Measurements from ENCODE around the gene EIF3D. TPM values are rescaled to one million over a fixed set of nuclear protein-coding genes. Genes with fewer than 3 reads are reported as not detected.

Gene EIF3D
- total RNA-seq, 4 donors from 2014 or later = 247 to 409 (median 332) TPM

DNA sequence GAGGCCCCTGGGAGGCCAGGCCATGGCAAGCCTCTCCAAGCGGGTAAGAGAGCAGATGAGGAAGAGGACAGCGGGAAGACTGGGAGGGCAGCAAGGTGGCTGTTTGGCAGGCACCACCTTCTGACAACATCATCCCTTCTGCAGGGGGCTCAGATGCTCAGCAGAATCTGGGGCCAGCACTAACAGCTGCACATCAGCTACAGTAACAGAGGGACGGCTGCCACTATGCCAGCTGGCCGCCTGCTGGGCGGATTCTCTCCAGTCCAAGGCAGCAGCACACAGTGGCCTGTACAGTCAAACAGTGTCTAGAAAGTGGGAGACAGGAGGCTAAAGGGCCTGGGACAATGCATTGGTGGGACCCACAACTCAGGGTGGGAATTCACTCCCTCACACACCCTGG is 36.9 kb downstream of the EIF3D start:
- Histone ChIP-seq H3K27me3 (no peaks in the 10 kb centered on the region), H3K9me3 (no peaks in the 10 kb centered on the region), H3K4me1 (no peaks in the 10 kb centered on the region), H3K27ac (no peak overlapping the region), H3K36me3 (peaks cover 74% of the 10 kb centered on the region), H3K4me3 (no peak overlapping the region)
- TF ChIP-seq POLR2A (IDR thresholded peaks at IDR 0.05) = no peak
- TF ChIP-seq POLR2AphosphoS5 (IDR thresholded peaks at IDR 0.05) = no peak
- whole genome bisulfite sequencing = 80% methylated on average over 5 of the region's 5 CpGs
- no peak for DNase-seq (ENCODE audit: low spot score in 2 of 2)

DNA sequence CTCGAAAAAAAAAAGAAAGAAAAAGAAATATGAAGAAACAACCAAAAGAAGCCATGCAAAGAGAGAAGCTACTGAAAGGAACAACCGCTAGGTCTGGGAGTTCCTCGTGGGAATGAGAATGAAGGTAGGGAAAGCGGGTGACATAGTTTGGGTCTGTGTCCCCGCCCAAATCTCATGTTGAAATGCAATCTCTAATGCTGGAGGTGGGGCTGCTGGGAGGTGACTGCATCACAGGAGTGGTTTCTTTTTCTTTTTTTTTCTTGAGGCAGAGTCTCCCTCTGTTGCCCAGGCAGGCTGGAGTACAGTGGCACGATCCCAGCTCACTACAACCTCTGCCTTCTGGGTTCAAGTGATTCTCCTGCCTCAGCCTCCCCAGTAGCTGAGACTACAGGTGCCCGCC is 37.8 kb downstream of the EIF3D start:
- no peak overlapping the region for H3K27ac ChIP-seq
- no peak overlapping the region for H3K4me3 ChIP-seq
- no peak for DNase-seq (ENCODE audit: low spot score in 2 of 2)
- WGBS = 88% methylated on average over 7 of the region's 7 CpGs
- H3K27me3 ChIP-seq = no peaks in the 10 kb centered on the region
- H3K9me3 ChIP-seq = no peaks in the 10 kb centered on the region
- H3K36me3 ChIP-seq = peaks cover 67% of the 10 kb centered on the region
- TF ChIP-seq POLR2AphosphoS5 (IDR thresholded peaks at IDR 0.05) = no peak
- TF ChIP-seq POLR2A (IDR thresholded peaks at IDR 0.05) = no peak
- TF ChIP-seq EP300 (IDR thresholded peaks at IDR 0.05) = no peak
- TF ChIP-seq, protein P1, sequence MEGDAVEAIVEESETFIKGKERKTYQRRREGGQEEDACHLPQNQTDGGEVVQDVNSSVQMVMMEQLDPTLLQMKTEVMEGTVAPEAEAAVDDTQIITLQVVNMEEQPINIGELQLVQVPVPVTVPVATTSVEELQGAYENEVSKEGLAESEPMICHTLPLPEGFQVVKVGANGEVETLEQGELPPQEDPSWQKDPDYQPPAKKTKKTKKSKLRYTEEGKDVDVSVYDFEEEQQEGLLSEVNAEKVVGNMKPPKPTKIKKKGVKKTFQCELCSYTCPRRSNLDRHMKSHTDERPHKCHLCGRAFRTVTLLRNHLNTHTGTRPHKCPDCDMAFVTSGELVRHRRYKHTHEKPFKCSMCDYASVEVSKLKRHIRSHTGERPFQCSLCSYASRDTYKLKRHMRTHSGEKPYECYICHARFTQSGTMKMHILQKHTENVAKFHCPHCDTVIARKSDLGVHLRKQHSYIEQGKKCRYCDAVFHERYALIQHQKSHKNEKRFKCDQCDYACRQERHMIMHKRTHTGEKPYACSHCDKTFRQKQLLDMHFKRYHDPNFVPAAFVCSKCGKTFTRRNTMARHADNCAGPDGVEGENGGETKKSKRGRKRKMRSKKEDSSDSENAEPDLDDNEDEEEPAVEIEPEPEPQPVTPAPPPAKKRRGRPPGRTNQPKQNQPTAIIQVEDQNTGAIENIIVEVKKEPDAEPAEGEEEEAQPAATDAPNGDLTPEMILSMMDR (IDR thresholded peaks at IDR 0.05) = no peak
- no peaks in the 10 kb centered on the region for H3K4me1 ChIP-seq

DNA sequence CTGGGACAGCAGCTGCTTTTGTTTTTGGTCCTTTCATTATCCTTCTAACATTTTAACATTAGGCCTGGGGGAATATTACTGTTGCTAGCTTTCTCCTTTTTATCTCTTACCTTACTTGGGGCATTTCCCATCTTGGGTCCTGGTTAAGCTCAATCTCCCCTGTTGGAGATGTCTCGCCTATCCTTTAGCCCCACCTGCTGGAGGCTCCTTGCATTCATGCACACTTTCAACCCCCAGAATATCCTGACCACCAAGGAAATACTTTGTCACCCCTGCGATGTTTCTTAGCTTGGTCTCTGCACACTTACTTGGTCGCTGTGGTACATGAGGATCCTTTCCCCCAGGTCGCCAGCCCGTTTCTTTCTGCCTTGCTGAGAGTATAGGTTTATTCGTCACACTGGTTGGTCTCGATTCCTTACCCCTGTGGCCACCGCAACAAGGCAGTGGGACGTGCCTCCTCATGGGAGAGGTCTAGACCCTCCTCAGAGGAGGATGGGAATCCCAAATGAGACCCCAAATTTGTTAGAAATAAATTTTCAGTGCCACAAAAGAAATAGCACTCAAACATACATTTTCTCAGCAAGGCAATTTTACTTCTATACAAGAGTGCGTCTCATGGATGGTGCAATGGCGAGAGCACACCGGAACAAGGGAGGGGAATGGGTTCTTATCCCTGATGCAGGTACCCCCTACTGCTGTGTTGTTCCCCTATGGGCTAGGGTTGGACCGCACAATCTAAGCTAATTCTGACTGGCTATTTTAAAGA is 42.2 kb downstream of the EIF3D start:
- Histone ChIP-seq H3K9me3 (no peaks in the 10 kb centered on the region), H3K4me3 (no peak overlapping the region), H3K36me3 (peaks cover 32% of the 10 kb centered on the region), H3K4me1 (peaks cover 12% of the 10 kb centered on the region), H3K27ac (no peak overlapping the region), H3K27me3 (no peaks in the 10 kb centered on the region)
- TF ChIP-seq, protein P1 (IDR thresholded peaks at IDR 0.05) = peak; percentile 25 to 40
- TF ChIP-seq POLR2A (IDR thresholded peaks at IDR 0.05) = no peak
- no peak for DNase-seq (ENCODE audit: low spot score in 2 of 2)
- WGBS = 90% methylated on average over 13 of the region's 13 CpGs

DNA sequence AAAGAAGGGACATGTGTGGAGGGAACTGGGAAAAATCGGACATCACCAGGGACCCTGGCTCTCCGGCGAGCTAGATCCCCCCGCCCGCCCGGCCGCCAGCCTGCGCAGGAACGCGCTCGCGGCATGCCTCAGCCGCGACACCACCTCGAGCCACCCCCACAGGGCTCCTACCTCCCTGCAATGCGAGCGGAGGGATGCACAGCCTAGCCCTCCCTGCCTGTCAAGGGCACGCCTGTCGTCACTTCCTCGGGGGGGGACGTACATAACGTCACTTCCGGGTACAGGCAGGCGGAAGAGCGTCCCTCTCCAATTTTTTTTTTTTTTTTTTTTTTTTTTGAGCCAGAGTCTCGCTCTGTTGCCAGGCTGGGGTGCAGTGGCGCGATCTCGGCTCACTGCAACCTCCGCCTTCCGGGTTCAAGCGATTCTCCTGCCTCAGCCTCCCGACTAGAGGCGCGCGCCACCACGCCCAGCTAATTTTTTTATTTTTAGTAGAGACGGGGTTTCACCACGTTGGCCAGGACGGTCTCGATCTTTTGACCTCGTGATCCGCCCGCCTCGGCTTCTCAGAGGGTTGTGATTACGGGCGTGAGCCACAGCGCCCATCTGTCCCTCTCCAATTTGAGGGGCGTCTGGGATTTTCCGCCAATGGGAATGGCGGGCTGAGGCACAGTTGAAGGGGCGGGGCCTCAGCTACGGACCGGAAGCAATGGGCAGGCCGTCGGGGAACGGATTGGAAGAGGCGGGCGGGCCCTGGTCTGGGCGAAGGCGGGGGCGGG is 47.4 kb downstream of the EIF3D start, which contains the start of gene TXN2:
Gene TXN2, minus strand, starts transcription at position 248 of the 776 bp plus-strand sequence. CDS start 803 bp downstream, outside the sequence.
- peak within 1 kb of the TSS; percentile 98 for H3K27ac ChIP-seq
- peak; percentile 98 to 99 for DNase-seq (ENCODE audit: low spot score in 2 of 2)
- peaks cover 28% of the 10 kb centered on the region for H3K36me3 ChIP-seq
- TF ChIP-seq EP300 (IDR thresholded peaks at IDR 0.05) (peak; percentile 8), POLR2AphosphoS5 (IDR thresholded peaks at IDR 0.05) (peak; percentile 48 to 92 (median 78)), POLR2A (IDR thresholded peaks at IDR 0.05) (peak; percentile 34 to 55)
- TF ChIP-seq, protein P1 (IDR thresholded peaks at IDR 0.05) = no peak
- H3K27me3 ChIP-seq = no peaks in the 10 kb centered on the region
- no peaks in the 10 kb centered on the region for H3K9me3 ChIP-seq
- H3K4me1 ChIP-seq = peaks cover 25% of the 10 kb centered on the region
- WGBS = under 1% methylated on average over 62 of the region's 62 CpGs
- peak within 1 kb of the TSS; percentile 65 for H3K4me3 ChIP-seq

DNA sequence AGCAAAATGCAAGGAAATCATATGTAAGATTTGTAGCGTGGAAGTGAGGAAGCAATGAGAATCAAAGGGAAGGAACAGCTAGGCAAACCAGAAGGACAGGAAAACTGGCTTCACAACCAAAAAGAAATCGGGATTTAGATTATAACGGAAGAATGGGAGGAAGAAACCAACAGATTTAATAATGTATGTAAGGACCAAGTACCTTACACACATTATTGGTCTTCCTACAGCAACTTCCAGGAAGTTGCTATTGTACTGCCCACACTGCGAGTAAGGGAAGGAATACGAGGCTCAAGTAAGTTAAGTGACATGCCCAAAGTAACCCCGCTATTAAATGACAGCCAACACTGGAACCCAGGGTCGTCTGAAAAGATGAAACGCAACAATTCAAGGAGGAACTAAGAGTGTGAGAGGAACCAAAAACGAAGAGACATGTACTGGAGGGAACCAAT is 48.0 kb downstream of the EIF3D start:
- no peak for DNase-seq (ENCODE audit: low spot score in 2 of 2)
- Histone ChIP-seq H3K9me3 (no peaks in the 10 kb centered on the region), H3K27me3 (no peaks in the 10 kb centered on the region), H3K4me1 (peaks cover 25% of the 10 kb centered on the region), H3K36me3 (peaks cover 34% of the 10 kb centered on the region), H3K4me3 (peak overlapping the region; percentile 65), H3K27ac (peak overlapping the region; percentile 98)
- 7% methylated on average over 9 of the region's 9 CpGs for WGBS
- TF ChIP-seq POLR2AphosphoS5 (IDR thresholded peaks at IDR 0.05) = no peak
- no peak for TF ChIP-seq EP300 (IDR thresholded peaks at IDR 0.05)
- TF ChIP-seq, protein P1 (IDR thresholded peaks at IDR 0.05) = no peak
- TF ChIP-seq POLR2A (IDR thresholded peaks at IDR 0.05) = no peak
